GM19395 (cell line): ENCODE measurements around the gene HSPB2.
"Not testable (repeated sequence)": the region's sequence is repeated elsewhere in the genome, so short reads cannot be mapped to it uniquely, and the experiment has no call there.

Source experiments
- ATAC-seq: cut with Tn5 transposase; IDR thresholded peaks from one replicate; pipeline ENCODE4 v1.9.1; 2021; ENCODE audit warnings: mild to moderate bottlenecking, moderate library complexity; ENCODE audit not compliant: unreplicated experiment

HSPB2 gene

DNA sequence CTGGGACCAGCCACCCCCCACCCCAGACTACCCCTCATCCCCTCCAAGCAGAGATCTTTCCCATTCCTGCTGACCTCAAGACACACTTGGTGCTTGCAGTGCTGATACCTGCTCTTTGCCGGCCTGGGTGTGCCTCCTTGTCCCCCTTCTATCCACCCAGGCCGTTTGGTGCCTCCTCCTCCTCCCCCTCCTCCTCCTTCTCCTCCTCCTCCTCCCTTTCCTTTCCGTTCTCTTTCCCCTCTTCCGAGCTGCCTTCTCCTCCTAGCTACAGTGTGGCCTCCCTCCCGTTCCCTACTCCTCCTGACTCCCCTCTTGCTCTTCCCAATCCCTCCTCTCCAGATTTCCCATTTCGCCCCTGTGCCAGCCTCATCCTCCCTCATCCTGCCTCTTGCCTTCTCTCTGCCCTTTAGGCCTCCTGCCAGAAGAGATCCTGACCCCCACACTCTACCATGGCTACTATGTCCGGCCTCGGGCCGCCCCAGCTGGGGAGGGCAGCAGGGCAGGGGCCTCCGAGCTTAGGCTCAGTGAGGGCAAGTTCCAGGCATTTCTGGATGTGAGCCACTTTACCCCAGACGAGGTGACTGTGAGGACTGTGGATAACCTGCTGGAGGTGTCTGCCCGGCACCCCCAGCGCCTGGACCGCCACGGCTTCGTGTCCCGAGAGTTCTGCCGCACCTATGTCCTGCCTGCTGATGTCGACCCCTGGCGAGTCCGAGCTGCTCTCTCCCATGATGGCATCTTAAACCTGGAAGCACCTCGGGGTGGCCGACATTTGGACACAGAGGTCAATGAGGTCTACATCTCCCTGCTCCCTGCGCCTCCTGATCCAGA, 712 bp downstream of the HSPB2 start:
- ATAC-seq: no peak

DNA sequence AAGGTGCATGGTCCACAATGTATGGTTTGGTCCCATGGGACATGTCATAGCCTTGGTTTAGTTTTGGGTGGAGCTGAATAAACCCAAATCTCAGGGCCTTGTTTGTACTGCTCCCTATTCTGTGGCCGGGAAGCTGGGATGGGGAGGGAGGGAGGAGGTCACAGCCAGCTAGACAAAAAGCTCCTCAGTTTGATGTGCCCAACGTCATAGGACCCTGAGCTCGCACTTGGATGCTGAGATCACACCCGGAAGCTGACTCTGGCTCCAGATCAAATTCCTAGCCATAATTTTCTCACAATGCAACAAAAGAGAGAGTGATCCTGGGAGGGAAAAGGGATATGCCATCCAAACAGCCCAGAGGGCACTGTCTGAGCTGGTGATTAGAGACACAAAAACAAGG, 1.5 kb downstream of the HSPB2 start:
- no peak for ATAC-seq

DNA sequence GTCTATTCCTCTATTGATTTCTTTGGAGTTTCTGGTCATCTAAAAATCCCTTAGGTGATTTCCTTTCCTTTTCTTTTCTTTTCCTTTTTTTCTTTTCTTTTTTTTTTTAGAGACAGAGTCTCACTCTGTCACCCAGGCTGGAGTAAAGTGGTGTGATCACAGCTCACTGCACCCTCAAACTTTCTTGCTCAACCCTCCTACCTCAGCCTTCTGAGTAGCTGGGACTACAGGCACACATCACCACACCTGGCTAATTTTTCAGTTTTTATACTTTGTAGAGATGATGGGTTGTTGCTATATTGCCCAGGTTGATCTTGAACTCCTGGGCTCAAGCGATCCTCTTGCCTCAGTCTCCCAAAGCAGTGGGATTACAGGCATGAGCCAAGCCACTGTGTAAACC, 4.2 kb downstream of the HSPB2 start:
- no peak for ATAC-seq

DNA sequence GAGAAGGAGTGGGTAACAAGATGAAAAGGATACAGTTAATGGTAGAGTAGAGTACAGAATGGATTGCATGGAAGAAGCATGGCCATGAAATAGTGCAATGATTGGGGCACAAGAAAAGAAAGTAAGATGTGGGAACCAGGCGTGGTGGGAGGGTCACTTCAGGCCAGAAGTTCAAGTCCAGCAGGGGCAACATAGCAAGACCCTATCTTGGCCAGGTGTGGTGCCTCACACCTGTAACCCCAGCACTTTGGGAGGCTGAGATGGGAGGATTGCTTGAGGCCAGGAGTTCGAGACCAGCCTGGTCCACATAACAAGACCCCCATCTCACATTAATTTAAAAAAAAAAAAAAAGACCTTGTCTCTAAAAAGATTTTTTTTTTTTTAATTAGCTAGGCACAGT, 4.8 kb downstream of the HSPB2 start:
- ATAC-seq: no peak

DNA sequence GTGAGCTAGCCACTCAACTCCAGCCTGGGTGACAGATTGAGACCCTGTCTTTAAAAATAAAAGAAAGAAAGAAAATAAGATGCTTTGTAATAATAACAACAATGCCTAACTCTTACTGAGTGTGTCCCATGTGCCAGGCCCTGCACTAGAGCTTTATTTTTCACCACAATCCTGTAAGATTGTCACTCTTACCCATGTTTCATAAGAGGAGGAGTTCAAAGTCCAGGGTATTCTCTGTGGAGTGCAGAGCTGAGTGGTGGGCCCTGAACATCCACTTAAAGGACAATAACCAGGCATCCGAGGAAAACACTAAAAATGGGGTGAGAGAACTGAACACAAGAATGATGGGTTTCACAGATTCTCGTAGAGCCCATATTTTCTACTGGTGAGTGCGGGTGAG, 5.3 kb downstream of the HSPB2 start:
- no peak for ATAC-seq

DNA sequence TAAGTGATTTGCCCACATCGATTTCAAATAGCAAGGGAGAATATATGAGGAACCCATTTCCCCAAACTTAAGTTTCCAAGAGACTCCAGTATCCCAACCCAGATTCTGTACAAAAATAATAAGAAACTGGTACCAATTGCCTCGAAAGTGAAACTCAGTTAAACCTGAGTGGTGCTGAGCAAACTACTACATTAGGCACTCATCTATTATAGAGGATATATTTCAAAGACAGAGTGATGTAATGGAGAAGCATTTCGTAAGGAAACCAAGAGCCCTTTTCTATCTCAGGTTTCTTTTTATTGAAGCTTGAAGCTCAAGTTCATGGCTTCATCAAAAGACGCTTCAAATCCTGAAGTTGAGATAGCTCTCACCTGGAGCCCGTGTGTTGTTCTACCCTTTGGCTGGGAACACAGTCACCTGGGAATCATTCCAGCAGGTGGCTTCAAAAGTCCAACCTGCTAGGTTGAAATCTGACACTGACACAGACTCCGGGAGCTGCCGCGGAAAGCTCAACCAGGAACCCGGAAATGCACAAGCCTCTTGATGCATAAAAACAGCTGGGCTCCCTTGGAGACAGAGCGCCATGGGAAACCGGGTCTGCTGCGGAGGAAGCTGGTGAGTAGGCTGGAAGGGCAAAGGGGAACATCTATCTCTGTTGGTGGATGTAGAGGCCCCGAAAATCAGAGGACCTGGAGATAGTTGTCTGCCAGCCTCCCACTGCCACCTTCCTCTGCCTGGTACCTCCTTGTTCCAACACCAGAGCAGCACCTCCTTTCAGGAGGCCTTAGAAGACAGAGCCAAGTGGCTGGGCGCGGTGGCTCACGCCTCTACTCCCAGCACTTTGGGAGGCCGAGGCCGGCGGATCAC, 6.1 kb downstream of the HSPB2 start, which contains the start of gene C11orf52:
TSS of gene C11orf52 (plus strand) at position 524 of the 867 bp plus-strand sequence. CDS start at position 584, 60 bp downstream.
- ATAC-seq: no peak

DNA sequence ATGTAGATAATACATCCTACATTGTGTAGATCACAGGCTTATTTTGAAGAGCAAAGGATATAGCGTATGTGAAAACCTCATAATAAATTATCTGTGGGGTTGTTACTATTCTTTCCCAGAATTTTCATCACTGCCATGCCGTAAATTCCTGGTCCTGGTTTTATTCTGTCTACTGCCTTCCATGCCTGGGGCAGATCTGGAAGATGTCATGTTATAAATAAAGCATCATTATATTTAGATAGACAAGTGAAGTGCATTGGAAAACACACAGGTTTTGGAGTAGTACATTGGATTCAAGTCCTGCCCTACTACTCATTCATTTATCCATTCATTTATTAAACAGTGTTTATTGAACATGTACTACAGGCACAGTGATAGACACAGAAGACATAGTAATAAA, 8.4 kb downstream of the HSPB2 start:
- no peak for ATAC-seq

DNA sequence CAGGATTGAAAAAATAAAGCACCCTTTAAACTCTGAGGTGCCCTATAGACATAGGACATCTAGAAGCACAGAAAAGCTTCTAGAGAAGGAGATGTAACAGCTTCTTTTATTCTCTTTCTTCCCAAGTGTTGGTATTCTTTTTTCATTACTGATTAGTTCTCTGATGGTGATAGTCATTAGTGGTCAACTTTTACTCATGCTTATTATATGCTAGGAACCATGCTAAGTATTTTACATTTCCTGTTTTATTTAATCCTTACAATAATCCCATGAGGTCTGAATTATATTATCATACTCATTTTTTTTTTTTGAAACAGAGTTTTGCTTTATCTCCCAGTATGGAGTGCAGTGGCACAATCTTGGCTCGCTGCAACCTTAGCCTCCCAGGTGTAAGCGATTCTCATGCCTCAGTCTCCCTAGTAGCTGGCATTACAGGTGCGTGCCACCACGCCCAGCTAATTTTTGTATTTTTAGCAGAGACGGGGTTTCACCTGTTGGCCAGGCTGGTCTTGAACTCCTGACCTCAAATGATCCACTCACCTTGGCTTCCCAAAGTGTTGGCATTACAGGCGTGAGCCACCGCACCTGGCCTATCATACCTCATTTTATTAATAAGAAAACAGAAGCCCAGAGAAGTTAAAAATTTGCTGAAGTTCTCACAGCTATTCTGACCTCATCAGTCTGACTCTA, 9.2 kb downstream of the HSPB2 start:
- ATAC-seq: no peak

DNA sequence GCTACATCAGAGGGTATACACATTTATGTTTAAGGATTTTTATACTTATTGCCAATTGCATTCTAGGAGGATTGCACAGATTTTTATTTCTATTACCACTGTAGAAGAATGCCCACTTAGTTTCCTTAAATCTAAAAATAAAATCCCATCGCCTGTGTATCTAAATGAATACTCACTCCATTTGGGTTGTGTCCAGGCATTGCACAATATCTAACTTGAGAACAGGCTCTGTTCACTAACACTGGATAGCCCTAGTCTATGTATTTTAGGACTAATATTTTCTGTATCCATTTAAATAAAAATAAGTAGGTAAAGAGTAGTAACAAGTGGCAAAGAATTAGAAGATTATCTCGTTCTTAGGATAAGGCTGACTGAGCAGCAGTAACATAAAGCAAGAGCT, 10.3 kb downstream of the HSPB2 start:
- no peak for ATAC-seq

DNA sequence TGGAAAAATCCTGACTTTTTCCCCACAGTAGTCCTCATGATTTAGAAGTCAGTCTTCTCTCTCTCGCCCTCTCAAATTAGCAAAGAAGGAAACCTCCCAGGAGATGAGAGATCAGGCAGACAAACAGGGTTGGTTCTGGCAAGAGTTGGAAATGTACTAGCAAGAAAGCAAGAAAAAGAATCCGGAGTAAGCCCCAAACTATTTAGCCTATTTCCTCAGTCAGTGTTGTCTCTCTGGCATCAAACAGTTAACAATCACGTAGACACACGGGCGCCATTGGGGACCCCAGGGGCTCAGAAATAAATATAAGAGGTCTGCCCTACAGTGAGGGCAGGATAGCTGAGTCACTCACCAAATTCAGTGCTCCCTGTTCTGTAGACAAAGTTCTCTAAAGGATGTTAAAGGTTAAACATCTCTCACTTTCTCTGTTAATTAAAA, 10.8 kb downstream of the HSPB2 start:
- ATAC-seq: no peak

DNA sequence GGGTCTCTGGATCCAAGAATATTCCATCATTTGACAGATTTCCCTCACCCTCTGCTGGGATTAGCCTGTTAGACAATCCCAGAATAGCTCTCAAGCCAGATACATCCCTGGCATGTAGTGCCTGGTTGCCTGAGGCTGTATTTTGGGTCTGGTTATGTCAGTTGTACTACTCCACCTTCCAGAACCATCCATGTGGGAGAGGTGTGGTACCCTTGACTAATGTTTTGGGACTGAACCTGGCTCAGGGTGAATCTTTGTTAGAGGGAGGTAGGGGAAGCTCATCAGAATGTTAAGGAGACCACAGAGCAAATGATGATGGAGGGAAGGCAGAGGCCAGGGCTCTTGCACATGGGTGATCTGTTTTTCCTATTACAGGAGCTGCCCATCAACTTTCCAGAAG, 11.4 kb downstream of the HSPB2 start:
- ATAC-seq: no peak

DNA sequence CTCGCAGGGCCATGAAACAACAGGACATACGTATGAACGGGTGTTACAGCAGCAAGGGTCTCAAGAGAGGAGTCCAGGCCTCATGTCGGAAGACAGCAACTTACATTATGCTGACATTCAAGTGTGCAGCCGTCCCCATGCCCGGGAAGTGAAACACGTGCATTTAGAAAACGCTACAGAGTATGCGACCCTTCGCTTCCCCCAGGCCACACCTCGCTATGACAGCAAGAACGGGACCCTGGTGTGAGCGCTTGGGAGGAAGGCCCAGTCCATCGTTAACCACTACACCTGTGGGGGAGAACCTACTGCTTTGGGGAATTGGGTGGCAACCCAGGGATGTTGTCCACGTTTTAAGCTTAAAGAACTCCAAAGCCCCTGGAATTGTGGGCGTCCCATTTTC, 13.4 kb downstream of the HSPB2 start:
- ATAC-seq: no peak

DNA sequence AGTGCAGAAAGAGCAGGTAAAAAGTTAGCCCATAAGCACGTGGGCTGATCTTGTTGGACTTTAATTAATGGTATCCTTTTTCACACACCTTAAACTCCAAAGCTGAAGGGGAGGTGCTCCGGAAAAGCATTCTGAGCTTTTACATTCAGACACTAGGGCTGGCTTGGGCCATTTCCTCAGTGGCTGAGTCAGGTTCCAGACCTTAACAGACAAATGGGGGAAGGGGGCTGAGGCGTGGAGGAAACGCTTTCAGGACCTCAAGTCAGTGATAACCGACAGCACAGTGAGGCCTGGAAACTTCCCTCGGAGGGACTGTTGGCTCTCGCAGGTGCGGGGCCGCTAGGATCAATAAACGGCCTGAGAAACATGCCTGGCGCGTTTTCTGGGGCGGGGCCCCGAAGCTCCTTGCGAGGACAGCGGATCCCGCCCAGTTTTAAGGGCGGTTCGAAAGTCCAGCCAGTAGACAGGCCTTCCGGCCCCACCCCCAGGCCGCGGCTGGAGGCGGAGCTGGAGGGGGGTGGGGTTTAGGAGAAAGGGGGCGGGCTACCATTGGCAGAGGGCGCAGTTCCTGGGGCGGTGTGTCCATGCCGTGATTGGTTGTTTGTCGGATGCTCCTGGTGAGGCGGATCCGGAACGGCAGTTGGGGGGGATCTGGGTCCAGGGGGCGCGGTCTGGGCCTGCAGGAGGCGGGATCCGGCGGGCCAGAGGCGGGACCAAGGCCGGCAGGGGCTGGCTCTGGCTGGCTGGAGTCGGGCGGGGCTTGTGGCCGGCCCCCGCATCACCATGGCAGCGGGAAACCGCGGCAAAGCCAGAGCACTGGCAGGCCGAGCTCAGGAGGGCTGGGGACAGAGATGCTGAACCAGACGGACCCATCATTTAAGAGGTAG, 14.2 kb downstream of the HSPB2 start:
- peak; percentile 92 for ATAC-seq

DNA sequence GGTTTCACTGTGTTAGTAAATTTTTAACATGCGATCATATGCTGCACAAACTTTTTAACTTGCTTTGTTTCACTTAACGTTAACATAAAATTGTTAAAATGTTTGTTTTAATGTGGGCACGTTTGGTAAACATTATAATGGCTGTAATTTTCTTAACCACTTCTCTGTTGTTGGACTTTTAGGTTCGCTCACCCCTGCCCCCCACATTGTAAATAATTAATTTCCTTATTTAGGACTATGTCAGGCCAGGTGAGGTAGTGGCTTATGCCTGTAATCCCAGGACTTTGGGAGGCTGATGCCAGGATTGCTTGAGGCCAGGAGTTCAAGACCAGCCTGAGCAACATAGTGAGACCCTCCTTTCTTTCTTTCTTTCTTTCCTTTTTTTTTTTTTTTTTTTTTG, 17.9 kb downstream of the HSPB2 start:
- ATAC-seq: no peak

DNA sequence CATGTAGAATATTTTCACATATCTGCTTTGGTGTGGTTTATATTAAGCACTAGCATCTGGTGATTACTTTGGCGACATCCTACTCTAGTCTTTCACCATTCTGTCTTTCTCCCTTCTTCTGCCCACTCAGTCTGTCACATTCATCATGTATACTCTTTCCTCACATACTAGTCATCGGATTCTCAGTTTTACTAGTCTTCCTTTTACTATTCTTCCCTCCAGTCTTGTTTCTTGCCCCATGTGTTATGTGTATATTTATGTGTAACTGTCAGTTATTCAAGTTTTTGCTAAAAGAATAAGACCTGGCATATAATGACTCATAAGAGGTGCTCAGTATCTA, 20.0 kb downstream of the HSPB2 start:
- no peak for ATAC-seq

DNA sequence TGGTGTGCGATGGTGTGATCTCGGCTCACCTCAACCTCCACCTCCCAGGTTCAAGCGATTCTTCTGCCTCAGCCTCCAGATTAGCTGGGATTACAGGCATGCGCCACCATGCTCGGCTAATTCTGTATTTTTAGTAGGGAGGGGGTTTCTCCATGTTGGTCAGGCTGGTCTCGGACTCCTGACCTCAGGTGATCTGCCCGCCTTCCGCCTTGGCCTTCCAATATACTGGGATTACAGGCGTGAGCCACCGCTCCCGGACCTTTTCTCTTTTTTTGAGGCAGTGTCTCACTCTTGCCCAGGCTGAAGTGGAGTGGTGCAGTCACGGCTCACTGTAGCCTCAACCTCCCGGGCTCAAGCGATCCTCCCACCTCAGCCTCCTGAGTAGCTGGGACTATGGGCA, 20.6 kb downstream of the HSPB2 start:
- not testable (repeated sequence) for ATAC-seq

DNA sequence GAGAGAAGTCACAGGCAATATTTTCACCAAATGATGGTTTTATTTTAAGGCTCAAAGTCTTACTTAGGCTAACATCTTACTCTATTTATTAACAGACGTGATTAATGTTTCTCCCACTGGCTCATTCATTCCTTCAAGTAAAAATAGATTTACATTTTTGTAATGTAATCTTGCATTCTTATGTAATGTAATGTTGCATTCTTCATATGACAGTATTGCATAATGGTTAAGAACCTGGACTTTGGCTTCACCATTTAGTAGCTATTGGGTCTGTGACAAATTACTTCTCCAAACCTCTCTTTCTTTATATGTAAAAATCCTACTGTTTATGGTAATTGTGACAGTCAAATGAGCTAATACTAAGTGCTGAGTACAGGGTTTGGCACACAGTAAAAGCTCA, 21.3 kb downstream of the HSPB2 start:
- ATAC-seq: no peak

DNA sequence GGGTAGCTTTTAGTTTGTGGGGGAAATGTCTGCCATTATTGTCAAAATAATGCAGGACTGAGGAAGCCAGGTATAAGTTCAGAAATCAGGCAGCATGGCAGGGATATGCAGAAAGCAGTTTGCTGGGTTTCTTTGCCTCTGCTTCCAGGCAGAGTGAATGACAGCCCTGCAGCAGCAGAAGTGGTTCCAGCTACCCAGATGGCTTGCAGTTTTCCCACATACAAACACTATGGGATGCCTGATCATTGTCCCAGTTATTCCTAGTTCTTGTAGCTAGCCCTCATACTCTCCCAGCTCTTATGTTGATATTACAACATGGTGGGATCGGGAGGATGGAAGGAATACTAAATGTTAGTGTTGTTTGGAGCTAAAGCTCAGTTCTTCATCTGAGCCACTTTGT, 21.8 kb downstream of the HSPB2 start:
- ATAC-seq: no peak

DNA sequence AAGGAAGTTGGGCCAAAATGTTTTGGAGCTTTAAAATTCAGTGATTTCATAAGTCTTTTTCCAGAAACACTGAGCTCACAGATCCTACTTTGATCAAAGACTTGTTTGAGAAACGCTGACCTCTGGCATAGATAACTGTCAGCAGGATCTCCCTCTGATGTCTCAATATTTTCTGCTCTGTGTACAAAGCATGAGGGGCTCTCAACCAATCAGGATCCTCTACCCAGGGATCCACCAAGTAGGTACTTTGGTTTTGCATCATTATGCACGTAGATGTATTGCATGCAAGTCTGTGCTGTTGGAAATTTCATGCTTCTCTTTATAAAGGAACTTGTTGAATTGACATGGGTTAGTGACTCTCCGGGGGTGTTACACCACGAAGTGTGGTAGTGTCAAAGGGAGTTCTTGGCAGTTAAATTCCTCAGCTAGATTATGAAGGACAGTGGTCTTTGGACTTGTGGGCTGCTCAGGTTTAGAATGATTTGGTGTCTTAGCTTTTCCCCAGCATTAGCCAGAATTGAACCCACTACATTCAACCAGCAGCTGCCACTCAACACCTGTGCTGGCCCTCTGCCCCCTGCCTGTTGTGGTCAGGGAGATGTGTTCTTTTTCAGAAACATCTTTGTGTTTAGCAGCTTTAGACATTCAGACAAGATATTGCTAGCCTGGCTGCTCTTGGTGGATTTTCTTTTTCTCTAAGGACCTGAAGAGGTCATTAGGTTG, 22.9 kb downstream of the HSPB2 start:
- ATAC-seq: no peak

DNA sequence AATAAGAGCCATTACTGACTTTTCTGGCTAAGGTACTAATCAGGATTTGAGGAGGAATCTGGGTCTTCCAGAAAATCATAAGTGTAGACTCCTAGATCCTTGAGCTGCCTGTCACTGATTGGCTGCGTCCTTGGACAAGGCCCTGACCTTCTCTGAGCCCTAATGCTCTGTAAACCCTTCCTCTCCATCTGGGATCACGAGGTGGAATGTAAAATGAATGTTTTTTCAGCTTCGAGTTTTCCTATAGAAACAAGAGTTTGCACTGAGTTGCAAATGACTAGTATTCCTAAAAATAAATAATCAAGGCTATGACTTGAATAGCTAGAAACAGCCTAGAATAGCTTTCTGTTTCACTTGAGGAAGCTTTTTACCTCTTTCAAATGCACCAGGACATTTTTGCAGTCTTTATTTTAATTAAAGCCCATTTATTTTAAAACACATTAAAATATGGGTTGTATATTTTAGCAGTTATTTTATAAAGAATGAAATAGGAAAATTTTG, 23.6 kb downstream of the HSPB2 start:
- no peak for ATAC-seq
